HG02678 (cell line): ENCODE data around the gene RRM1.
"Not testable (repeated sequence)": the region's sequence is repeated elsewhere in the genome, so short reads cannot be mapped to it uniquely, and the experiment has no call there.

Experiments
- ATAC-seq: cut with Tn5 transposase; IDR thresholded peaks from one replicate; pipeline ENCODE4 v1.9.1; 2021; ENCODE audit warnings: mild to moderate bottlenecking, moderate library complexity; ENCODE audit not compliant: unreplicated experiment

The RRM1 gene

GRCh38 chr11:4134806-4135205, 40.2 kb downstream of the RRM1 start:
- no peak for ATAC-seq

- no peak for ATAC-seq
Observed at GRCh38 chr11:4138497-4138896, 43.9 kb downstream of the RRM1 start.

GRCh38 chr11:4140067-4140636, 45.6 kb downstream of the RRM1 start:
- no peak for ATAC-seq

GRCh38 chr11:4146070-4146771, 51.6 kb downstream of the RRM1 start:
- no peak for ATAC-seq

- no peak for ATAC-seq
Observed at GRCh38 chr11:4146772-4147098, 52.1 kb downstream of the RRM1 start.

- ATAC-seq: no peak
Observed at GRCh38 chr11:4154503-4154902, 59.9 kb downstream of the RRM1 start.

GRCh38 chr11:4156571-4156970, 62.0 kb downstream of the RRM1 start:
- no peak for ATAC-seq

- ATAC-seq: not testable (repeated sequence)
Observed at GRCh38 chr11:4158818-4159217, 64.2 kb downstream of the RRM1 start.

GRCh38 chr11:4161305-4161704, 66.7 kb downstream of the RRM1 start:
- no peak for ATAC-seq

- ATAC-seq: no peak
Observed at GRCh38 chr11:4164884-4165590, 70.4 kb downstream of the RRM1 start.

- ATAC-seq: no peak
Observed at GRCh38 chr11:4167292-4167691, 72.7 kb downstream of the RRM1 start.

GRCh38 chr11:4167758-4168157, 73.2 kb downstream of the RRM1 start:
- ATAC-seq: no peak

- ATAC-seq: not testable (repeated sequence)
Observed at GRCh38 chr11:4175620-4176350, 81.2 kb downstream of the RRM1 start.

- ATAC-seq: no peak
Observed at GRCh38 chr11:4178813-4179662, 84.4 kb downstream of the RRM1 start.

- ATAC-seq: no peak
Observed at GRCh38 chr11:4180441-4181183, 86.0 kb downstream of the RRM1 start.

GRCh38 chr11:4181782-4182721, 87.5 kb downstream of the RRM1 start:
- peak; percentile 72 for ATAC-seq

- ATAC-seq: no peak
Observed at GRCh38 chr11:4183410-4184057, 88.9 kb downstream of the RRM1 start.

- no peak for ATAC-seq
Observed at GRCh38 chr11:4184163-4184916, 89.7 kb downstream of the RRM1 start.
